PFSK-1 (cell line): ENCODE measurements around the gene ANKFN1.

Experiments
- FOXP2 ChIP-seq: optimal IDR thresholded peaks from 2 replicates; pipeline ENCODE3; 2011; ENCODE audit warnings: borderline replicate concordance, control low read depth, inconsistent platforms; ENCODE audit not compliant: insufficient read depth; ENCODE audit errors: extremely low read length, extremely low read depth
- POLR2AphosphoS5 ChIP-seq: IDR thresholded peaks from 2 replicates; pipeline ENCODE4 v1.6.1; 2012; ENCODE audit warnings: low read depth, mild to moderate bottlenecking, control low read depth, low read length, moderate library complexity
- SIN3A ChIP-seq: IDR thresholded peaks from 2 replicates; pipeline ENCODE4 v1.6.1; 2012; ENCODE audit warnings: mild to moderate bottlenecking, low read length, moderate library complexity, borderline replicate concordance; ENCODE audit not compliant: insufficient read depth
- TAF1 ChIP-seq: IDR thresholded peaks from 2 replicates; pipeline ENCODE4 v1.6.1; 2012; ENCODE audit warnings: low read length, control low read depth, borderline replicate concordance; ENCODE audit not compliant: insufficient read depth
- TF ChIP-seq, protein P1 (sequence below), 2 experiments: IDR thresholded peaks; 2 replicates each; pipeline versions ENCODE4 v1.6.1 to v1.8.0; 2011 to 2012; ENCODE audit warnings: low read depth in 2 of 2, low read length in 2 of 2, control low read depth in 1 of 2, inconsistent platforms in 1 of 2, mild to moderate bottlenecking in 1 of 2, moderate library complexity in 1 of 2; ENCODE audit not compliant: insufficient read depth in 1 of 2

Gene ANKFN1

GRCh38 chr17:56471696-56472095 is 318.4 kb downstream of the ANKFN1 start:
- TF ChIP-seq, protein P1, sequence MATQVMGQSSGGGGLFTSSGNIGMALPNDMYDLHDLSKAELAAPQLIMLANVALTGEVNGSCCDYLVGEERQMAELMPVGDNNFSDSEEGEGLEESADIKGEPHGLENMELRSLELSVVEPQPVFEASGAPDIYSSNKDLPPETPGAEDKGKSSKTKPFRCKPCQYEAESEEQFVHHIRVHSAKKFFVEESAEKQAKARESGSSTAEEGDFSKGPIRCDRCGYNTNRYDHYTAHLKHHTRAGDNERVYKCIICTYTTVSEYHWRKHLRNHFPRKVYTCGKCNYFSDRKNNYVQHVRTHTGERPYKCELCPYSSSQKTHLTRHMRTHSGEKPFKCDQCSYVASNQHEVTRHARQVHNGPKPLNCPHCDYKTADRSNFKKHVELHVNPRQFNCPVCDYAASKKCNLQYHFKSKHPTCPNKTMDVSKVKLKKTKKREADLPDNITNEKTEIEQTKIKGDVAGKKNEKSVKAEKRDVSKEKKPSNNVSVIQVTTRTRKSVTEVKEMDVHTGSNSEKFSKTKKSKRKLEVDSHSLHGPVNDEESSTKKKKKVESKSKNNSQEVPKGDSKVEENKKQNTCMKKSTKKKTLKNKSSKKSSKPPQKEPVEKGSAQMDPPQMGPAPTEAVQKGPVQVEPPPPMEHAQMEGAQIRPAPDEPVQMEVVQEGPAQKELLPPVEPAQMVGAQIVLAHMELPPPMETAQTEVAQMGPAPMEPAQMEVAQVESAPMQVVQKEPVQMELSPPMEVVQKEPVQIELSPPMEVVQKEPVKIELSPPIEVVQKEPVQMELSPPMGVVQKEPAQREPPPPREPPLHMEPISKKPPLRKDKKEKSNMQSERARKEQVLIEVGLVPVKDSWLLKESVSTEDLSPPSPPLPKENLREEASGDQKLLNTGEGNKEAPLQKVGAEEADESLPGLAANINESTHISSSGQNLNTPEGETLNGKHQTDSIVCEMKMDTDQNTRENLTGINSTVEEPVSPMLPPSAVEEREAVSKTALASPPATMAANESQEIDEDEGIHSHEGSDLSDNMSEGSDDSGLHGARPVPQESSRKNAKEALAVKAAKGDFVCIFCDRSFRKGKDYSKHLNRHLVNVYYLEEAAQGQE (IDR thresholded peaks at IDR 0.05; ENCODE audit: insufficient read depth in 1 of 2, low read depth in 2 of 2, low read length in 2 of 2) = no peak
- TF ChIP-seq POLR2AphosphoS5 (no peak), FOXP2 (no peak), SIN3A (no peak), TAF1 (no peak)

DNA sequence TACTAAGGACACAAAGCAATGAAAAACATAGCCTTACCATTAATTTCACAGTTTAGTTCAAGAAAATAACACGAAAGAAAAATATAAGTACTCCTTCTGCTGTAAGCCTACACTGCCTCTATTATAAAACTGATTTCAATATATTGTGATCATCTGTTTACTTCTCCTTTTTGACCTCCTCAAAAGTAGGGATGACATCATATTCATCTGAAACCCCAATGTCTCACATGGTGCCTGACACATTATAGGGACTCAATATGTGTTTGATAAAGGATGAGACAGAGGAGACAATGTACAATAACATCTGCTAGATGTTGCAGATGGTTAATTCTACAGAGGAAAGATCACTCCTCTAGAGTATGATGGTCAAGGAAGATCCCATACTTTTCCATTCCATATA is 321.8 kb downstream of the ANKFN1 start:
- no peak for TF ChIP-seq SIN3A

GRCh38 chr17:56478836-56479447 is 325.7 kb downstream of the ANKFN1 start:
- TF ChIP-seq FOXP2 (no peak), POLR2AphosphoS5 (no peak), TAF1 (no peak), SIN3A (no peak)
- TF ChIP-seq, protein P1 (IDR thresholded peaks at IDR 0.05; ENCODE audit: insufficient read depth in 1 of 2, low read depth in 2 of 2, low read length in 2 of 2) = no peak

DNA sequence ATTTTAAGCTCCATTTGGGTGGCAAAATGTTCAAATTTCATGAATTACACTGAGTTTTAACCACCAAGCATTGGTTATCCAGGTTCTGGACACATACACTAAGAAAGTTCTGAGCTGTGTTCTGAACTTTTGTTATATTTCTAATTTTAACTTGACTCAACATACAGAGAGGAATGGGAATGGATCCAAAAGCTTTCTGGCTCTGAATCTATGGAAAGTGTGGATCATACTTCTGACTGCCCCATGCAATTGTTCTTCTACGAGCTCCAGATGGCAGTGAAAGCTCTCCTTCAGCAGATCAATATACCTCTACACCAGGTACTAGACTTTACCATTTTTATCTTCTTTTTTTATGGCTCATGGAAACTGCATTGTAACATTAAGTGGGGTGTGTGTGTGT is 327.2 kb downstream of the ANKFN1 start:
- TF ChIP-seq FOXP2 = no peak
- TF ChIP-seq POLR2AphosphoS5 = no peak
- no peak for TF ChIP-seq TAF1
- TF ChIP-seq SIN3A = no peak
- TF ChIP-seq, protein P1 (IDR thresholded peaks at IDR 0.05; ENCODE audit: insufficient read depth in 1 of 2, low read depth in 2 of 2, low read length in 2 of 2) = no peak

DNA sequence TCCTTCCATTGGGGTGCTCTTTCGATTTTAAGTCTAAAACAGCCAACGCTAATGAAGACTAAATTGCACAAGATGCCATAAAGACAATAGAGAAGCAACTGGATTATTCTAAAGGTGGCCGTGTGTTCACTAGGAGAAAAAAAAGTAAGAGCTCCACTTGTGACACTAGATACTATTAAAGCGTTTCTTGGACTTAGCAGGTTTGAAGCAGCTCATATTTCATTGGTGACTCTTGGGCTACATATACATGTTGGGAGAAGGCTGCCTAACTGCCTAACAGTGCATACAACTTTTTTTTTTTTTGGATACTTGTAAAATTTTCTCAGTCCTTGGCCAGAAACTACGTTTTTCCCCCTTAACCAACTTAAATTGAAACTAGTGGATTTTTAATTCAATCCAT is 328.4 kb downstream of the ANKFN1 start:
- TF ChIP-seq, protein P1 (IDR thresholded peaks at IDR 0.05; ENCODE audit: insufficient read depth in 1 of 2, low read depth in 2 of 2, low read length in 2 of 2) = no peak
- TF ChIP-seq POLR2AphosphoS5 = no peak
- no peak for TF ChIP-seq SIN3A
- TF ChIP-seq TAF1 = no peak

DNA sequence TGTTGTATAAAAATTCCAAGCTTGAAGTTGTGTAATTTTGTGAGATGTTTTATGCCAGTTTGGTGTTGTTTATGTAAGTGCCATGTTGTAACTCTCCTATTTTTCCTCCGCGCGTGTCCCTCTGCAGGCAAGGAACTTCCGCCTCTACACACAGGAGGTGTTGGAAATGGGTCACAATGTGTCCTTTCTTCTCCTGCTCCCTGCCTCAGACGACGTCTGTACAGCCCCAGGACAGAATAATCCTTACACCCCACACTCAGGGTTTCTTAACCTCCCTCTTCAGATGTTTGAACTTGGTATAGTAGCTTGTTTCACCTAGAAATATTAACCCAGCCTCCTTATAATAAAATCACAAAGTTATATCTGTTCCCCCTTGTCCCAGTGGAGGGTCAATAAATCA is 329.0 kb downstream of the ANKFN1 start:
- TF ChIP-seq FOXP2 (no peak), SIN3A (no peak), TAF1 (no peak), POLR2AphosphoS5 (no peak)
- TF ChIP-seq, protein P1 (IDR thresholded peaks at IDR 0.05; ENCODE audit: insufficient read depth in 1 of 2, low read depth in 2 of 2, low read length in 2 of 2) = no peak
